Peyer's patch (tissue), 4 donors: Measurements from ENCODE around the gene POLR1B.
"Not testable (repeated sequence)": the region's sequence is repeated elsewhere in the genome, so short reads cannot be mapped to it uniquely, and the experiment has no call there.

Experiments
- POLR2A ChIP-seq, 2 donors: fragments of 450-650 bp; IDR thresholded peaks; one replicate each; pipeline ENCODE4 v1.5.1; 2017; ENCODE audit warnings: antibody characterized with exemption in 2 of 2, mild to moderate bottlenecking in 2 of 2, moderate library complexity in 2 of 2
- TF ChIP-seq, protein P1 (sequence below), 6 experiments: fragments of 450-650 bp in 4 of 6; fragments of 200-600 bp in 2 of 6; sonication (generic) in 1 of 6; IDR thresholded peaks; one replicate each; pipeline ENCODE4 v1.5.1; 2017 to 2019; ENCODE audit warnings: antibody characterized with exemption in 6 of 6, mild to moderate bottlenecking in 3 of 6, moderate library complexity in 1 of 6

DNA sequence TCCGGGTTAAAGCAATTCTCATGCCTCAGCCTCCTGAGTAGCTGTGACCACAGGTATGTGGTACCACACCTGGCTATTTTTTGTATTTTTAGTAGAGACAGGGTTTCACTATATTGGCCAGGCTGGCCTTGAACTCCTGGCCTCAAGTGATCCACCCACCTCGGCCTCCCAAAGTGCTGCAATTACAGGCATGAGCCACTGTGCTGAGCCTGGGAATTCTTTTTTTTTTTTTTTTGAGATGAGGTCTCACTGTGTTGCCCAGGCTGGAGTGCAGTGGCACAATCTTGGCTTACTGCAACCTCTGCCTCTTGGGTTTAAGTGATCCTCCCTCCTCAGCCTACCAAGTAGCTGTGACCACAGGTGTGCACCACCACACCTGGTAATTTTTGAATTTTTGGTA lies 73.5 kb downstream of the POLR1B start:
- TF ChIP-seq, protein P1, sequence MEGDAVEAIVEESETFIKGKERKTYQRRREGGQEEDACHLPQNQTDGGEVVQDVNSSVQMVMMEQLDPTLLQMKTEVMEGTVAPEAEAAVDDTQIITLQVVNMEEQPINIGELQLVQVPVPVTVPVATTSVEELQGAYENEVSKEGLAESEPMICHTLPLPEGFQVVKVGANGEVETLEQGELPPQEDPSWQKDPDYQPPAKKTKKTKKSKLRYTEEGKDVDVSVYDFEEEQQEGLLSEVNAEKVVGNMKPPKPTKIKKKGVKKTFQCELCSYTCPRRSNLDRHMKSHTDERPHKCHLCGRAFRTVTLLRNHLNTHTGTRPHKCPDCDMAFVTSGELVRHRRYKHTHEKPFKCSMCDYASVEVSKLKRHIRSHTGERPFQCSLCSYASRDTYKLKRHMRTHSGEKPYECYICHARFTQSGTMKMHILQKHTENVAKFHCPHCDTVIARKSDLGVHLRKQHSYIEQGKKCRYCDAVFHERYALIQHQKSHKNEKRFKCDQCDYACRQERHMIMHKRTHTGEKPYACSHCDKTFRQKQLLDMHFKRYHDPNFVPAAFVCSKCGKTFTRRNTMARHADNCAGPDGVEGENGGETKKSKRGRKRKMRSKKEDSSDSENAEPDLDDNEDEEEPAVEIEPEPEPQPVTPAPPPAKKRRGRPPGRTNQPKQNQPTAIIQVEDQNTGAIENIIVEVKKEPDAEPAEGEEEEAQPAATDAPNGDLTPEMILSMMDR (IDR thresholded peaks at IDR 0.05), result not testable (repeated sequence)
- not testable (repeated sequence) for TF ChIP-seq POLR2A (IDR thresholded peaks at IDR 0.05)
